ENCODE data around the gene AGBL1.
"Not testable (repeated sequence)": the region's sequence is repeated elsewhere in the genome, so short reads cannot be mapped to it uniquely, and the experiment has no call there.

Gene AGBL1

DNA sequence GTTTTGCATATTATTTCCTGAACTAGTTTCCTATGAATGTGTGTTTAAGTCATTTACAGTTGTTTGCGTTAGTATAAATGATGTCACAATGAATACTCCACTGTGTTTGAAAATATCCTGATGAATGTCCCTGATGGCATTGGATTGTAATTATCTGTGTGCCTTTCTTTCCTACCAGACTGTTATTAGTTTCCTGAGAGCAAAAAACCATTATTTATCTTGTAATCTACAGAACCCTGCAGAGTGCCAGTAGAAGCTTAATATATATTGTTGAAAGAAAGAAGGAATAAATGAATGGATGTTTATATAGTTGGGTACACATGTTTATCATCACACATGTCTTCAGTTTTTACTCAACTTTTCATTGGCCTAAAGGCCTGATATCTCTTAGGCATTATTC, 312.6 kb downstream of the AGBL1 start:
- in situ Hi-C loops (cut with HindIII; ENCODE audit: low sequenced_read_pairs), result no loop called here

DNA sequence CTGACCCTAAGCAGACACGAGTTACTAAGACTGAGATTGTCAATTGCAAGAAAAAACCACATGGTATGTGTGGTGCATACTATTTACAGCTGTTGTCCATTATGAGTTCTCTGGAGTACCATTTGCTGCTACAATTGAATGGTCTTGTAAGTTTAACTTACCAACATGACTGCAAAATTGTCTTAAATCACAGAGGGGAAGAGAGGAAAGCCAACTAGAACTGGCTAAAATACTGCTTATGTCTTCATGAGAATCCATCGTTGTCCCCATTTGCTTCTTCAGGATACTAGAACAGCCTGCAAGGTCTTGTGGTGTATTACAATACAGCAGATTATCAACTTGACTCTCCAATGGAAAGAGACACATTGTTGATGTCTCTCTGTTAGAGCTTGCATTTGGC, 313.2 kb downstream of the AGBL1 start:
- in situ Hi-C loops (cut with HindIII; ENCODE audit: low sequenced_read_pairs), result no loop called here

DNA sequence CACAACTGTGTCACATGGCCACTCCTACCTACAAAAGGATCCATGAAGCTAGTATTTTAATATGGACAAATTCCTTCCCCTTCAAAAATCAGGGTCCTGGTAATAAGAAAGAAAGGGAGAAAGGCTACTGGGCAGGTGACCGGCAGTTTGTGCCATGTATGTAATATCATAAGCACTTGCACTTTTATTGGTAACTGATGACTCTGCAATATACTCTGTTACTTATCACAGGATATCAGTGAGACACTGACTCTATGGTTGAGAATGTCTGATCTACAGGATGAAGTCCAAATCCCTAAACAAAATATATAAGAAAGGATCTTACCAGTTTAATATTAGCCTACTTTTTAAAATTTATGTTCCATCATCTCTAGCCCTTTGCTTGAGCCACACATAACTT, 315.2 kb downstream of the AGBL1 start:
- in situ Hi-C loops (cut with HindIII; ENCODE audit: low sequenced_read_pairs), result no loop called here

DNA sequence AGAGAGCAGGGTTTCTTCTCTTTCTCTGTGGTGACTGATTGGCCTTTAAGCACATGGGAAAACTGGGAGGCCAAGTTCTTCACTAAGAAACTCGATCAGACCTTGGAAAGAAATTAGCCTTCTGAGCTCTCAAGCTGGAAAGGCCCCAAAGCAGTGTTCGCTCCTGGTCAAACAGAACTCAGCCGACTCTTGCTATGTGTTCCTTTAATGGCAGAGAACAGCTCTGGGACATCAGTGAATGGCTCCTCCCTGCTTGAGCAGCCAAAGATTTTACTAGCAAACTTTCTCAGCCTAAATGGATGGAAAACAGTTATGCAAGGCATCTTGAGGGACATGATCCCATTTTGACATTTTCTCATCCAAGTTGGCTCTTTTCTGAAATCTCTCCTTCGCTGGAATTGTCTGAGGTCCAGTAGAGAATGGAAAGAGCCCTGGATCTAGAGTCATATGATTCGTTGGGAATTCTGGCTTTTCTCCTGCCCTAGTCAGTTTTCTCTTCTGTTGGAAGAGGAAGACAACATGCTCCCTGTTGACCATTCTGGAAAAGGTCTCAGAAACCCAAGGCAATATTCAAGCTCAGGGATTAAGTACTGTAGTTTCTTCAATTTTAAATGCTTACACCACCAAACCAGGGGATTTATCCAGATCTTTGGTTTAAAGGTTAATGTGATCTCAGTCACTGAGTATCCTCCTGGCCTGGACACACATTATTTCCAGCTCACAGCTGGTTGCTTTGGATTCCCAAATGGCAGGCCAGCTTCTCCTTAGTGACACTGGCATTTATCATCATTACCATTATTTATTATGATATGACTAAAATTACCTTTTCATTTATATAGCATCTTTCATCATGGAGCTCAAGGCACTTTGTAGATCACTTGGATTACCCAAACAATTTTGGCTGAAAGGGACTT, 319.6 kb downstream of the AGBL1 start:
- in situ Hi-C loops (cut with HindIII; ENCODE audit: low sequenced_read_pairs), result no loop called here

DNA sequence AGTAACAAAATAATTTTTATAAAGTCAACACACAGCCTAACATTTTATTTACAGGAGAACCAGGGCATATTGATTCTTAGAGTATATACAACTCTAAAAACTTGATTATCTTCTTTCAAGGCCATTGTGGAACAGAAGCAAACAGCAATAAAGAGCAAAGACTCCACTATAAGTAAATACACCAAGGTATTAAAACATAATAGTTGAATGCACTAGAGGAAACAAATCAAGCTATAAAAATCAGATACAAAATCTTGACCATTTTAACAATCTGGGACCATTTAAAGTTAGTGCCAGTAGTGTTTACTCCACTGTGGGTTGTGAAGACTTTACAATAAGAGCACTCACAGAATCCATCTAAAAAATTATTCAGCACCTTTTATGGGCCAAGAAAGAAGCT, 323.6 kb downstream of the AGBL1 start:
- in situ Hi-C loops (cut with HindIII; ENCODE audit: low sequenced_read_pairs), result no loop called here

DNA sequence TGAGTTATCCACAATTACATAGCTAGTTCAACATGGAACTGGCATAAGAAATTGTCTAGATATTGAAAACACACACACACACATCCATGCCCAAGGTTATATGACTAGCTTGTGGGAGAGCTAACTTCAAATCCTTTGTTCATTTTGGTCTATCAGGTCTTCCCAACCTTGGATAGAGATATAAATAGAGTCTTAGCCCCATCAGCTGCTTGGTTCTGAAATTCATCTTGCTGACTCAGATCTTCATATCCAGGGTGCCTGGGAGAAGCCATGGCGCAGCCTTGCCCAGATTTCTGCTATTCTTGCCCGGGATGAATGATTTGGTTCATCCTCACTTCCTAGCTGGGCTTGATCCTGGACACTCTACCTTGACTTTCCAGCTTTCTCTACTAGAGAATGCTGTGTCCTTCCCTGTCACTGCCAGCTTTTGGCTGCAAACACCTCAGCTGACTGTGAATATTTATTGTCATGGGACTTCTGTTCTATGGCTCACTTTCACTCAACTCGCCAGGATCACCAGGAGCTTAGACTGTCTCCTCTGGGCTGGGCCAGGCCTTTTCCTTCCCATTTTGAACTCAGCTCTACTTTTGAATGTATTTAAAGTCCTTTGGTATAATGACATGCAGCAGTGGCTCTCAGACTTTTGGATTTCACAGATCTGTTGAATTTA, 324.4 kb downstream of the AGBL1 start:
- in situ Hi-C loops (cut with HindIII; ENCODE audit: low sequenced_read_pairs), result no loop called here

DNA sequence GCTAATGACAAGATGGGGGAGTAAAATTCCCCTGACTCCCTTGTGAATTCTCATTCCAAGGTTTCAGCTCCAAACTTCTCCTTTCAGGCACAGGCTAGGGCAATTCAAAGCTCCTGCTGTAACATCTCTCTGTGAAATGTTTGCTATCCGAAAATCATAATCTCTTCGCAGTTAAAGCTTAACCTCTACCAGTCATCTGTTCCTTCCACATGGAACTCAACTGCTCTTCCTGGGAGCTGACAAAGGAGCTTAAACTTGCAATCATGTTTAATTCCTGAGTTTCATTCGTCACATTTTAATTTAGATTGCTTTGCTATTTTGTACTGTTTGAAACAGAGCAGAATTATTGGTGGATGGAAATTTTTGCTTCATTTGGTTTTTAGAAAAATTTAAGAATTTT, 328.6 kb downstream of the AGBL1 start:
- in situ Hi-C loops (cut with HindIII; ENCODE audit: low sequenced_read_pairs), result no loop called here

DNA sequence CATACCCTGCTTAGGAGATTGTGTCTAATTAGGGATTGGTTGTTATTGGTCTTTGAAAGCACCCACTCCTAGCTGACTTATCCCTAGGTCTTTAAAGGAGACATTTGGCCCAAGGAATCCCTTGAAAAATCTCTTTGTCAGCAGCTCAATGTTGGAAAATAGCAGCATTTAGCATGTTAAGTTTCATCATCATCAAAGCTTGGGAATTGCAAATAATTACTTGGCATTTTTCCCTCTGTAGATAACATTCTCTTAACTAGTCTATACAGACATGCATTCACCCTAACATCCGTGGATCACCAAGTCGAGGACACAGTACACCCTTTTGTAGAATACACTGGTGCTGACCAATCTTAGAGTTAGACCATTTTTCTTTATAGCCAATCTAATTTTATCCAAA, 332.2 kb downstream of the AGBL1 start:
- in situ Hi-C loops (cut with HindIII; ENCODE audit: low sequenced_read_pairs), result no loop called here

DNA sequence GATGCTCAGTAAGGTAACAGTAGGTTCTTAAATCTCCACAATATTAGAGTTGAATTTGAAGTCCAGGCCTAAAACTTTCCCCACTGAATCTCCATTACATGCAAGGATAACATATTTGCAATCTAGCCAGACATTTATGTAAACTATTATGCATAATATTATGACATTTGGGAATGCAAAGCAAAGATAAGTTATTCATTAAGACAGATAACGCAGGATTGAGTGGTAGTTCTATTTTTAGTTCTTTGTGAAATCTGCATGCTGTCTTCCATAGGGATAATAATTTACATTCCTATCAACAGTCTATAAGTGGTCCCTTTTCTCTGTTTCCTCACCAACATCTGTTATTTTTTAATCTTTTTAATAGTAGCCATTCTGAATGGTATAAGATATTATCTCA, 333.5 kb downstream of the AGBL1 start:
- in situ Hi-C loops (cut with HindIII; ENCODE audit: low sequenced_read_pairs), result no loop called here

DNA sequence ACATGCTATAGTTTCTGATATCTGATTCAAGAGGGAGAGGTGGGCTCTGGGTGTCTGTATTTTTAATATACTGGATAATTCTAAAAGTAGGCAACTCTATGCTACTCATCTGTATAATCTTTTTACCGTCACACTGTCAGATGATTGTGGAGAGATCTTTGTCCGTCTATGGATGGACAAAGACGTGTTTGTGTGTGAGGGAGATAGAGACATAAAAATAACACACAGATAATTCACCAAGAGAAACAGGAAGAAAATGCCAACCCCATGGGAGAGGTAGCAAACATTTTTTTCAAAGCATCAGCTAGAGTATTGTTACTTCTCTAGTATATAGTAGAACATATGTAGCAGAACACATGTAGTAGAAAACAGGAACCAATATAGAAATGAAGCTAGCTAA, 346.1 kb downstream of the AGBL1 start:
- in situ Hi-C loops (cut with HindIII; ENCODE audit: low sequenced_read_pairs), result no loop called here

DNA sequence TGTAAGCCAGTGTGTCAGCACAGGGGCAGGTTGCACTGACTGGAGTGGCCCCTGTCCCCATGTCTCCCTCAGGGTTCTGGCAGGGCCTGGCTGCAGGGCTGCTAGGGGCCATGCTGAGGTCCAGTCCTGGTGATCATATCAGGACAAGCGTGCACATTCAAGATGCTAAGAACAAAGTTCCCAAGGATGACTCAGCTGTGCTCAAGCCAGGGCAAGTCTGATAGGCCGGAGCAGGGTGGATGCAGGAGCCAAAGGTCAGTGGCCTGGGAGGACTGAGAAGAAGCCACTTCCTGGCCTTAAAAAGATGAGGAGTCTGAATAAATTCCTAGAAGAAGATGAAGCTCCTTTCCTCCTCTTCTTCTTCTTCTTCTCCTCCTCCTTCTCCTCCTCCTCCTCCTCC, 353.2 kb downstream of the AGBL1 start:
- in situ Hi-C loops (cut with HindIII; ENCODE audit: low sequenced_read_pairs), result no loop called here

DNA sequence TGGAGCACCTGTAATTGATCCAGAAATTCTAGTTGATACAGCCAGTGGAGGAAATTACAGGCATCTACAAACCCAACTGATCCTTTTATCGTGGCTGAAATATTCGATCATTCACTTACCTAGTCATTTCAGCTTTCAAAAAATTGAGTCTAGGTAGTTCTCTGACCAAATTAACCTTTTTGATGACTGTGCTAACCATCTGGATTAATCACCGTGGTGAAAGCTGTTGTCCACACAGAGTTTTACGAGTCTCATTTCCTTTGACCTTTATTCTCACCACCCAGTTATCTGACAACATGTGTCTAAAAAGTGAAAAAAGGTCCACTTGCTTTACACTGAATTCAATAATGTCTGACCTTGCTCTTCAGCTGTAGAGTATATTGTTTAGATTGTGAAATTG, 354.3 kb downstream of the AGBL1 start:
- in situ Hi-C loops (cut with HindIII; ENCODE audit: low sequenced_read_pairs), result no loop called here

DNA sequence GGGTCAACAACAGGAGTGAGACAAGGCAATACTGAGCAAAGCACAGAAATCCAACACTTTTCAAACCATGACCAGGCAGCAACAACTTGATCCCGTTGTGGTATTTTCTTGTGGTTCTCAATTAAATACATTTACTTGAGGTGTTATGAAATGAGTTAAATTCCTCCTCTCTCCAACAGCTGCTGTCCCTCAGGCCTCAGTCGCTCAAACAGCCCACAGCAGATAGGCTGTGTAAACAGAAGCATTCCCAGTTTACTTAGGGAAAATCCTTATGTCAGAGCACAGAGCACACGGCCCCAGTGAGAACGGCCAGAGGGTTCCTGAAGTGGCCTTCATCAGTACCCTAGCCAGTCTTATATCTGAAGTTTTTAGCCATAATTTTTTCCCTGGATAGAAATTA, 359.9 kb downstream of the AGBL1 start:
- in situ Hi-C loops (cut with HindIII; ENCODE audit: low sequenced_read_pairs), result no loop called here

DNA sequence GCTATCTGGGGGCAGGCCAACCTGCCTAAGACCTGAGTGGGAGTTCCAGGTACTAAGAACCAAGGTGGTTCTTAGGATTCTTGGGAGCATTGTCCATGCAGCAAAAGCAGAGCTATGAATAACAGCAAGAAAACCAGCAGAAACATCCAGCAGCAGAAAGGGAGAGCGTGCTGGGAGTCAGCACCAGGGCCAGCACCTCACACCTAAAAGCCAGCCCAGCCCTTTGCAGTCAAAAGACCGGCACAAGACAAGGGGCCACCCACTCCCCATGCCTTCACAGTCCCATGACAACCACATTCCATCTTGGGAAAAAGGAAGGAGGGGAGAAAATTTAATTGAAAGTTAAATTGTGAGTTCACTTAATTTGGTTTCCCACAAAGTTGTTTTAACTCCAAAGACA, 364.9 kb downstream of the AGBL1 start:
- in situ Hi-C loops (cut with HindIII; ENCODE audit: low sequenced_read_pairs), result no loop called here

DNA sequence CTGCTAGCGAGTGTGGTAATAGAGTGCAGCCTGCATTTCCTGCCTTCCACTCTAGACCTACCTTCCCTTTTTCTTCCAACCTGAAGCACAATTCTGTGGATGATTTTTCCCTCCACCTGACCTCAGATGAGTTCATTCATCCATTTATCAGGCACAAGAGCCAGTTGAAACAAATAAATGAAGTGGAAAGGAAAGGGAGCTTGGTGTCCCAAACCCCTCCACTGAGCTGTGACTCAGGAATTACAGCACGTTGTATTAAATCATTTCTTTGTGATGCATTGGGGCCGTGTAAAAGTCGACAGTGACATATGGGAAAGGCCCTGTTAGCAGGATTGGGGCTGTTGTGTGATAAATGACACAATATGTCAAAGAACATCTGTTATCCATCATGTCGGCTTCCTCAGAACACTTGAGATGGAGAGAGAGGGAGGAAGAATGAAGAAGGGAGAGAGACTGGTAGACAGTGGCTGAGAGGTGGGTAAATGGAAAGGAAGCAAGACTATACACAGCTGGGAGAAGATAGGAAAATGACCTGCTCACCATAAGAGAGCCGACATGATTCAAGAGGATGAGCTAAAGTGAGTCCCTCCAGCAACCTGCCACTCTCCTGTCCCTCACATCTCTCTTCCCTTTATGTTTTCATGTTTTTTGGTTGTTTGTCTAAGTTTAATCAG, 366.0 kb downstream of the AGBL1 start:
- in situ Hi-C loops (cut with HindIII; ENCODE audit: low sequenced_read_pairs), result no loop called here

DNA sequence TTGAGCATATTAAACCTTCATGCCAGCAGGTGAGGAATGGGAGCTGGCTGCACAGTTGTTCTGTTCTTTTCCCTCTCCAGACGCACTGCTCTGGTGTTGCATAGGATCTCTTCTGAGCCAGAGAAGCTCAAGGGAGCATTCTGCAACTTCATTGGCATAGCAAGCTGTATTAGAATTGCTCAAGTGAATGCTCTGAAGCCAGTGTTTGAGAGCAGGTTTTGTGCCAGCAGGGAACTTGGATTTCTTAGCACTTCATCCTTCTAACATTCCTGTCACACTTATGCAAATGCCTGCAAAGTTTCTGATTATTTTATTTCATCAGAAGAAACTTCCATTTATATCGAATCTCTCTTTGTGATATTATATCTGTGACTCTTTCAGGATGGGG, 366.6 kb downstream of the AGBL1 start:
- in situ Hi-C loops (cut with HindIII; ENCODE audit: low sequenced_read_pairs), result no loop called here

DNA sequence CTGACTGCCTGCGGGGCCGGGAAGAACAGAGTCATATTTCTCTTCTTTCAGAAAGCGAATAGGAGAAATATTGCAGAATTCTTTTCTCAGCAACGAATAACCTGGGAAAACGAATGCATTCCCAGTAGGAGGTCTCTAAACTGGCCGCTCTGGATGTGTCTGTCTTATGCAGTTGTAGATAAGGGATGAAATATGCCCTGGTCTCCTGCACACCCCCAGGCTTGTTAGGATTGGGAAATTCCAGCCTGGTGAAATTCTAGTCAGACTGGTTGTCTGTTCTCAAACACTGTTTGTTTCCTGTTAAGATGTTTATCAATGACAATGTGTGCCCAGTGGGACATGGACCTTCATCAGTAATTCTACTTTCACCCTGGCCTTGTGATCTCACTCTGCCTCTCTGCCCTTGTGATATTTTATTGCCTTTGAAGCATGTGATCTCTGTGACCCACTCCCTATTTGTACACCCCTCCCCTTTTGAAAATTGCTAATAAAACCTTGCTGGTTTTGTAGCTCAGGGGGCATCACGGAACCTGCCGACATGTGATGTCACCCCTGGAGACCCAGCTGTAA, 385.9 kb downstream of the AGBL1 start:
- in situ Hi-C loops (cut with HindIII; ENCODE audit: low sequenced_read_pairs), result not testable (repeated sequence)

DNA sequence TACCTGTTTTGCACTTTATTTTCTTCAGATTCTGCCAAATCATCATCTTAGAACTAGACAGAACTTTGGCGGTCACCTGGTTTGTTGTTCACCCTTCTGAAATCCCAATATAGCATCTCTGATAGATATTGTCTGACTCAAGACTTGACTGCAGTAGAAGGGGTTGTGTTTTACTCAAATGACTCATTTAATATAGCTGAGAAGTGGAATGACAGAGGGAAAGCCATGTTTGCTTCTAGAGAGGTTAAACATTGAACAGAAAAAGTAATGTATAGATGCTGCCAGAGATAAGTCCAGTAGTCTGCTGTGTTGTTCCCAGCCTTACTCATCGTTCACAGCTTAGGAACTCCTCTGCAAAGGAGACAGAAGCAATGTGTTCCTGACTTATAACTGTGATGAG, 402.0 kb downstream of the AGBL1 start:
- in situ Hi-C loops (cut with HindIII; ENCODE audit: low sequenced_read_pairs), result no loop called here

DNA sequence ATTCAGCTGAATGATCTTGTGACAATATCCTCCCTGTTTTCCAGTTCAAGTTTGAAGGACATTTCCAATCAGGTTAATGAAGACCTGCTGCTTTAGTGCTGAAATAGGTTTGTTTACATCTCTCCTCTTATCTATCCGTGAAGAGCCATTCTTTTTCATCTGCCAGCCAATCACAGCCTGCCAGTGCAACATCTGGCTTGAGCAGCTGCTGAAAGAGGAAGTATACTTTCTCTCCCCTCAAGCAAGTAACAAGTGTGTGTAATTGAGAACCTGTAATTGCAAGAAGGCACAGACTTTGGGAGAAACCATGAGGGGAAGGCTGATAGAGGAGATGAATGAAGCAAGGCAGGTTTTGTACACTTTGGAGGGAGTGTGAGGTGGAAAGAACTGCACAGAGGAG, 404.3 kb downstream of the AGBL1 start:
- in situ Hi-C loops (cut with HindIII; ENCODE audit: low sequenced_read_pairs), result no loop called here

DNA sequence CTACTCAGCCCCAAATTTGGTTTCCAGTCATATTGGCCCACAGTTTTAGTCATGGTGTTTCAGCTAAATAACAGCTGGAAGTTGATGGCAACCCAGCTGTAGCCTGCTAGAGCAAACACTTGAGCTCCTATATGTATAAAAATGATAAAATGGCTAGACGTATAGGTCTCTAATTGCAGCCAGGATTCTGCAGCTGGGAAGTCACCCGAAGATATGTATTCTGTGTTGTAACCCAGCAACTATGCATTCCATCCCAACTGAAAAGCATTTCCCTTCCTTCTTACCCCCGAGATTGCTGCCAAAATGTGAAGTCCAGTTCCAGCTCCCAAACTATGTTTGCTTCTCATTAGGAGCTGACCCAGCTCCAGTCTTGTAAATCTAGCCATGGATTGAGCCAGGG, 408.4 kb downstream of the AGBL1 start:
- in situ Hi-C loops (cut with HindIII; ENCODE audit: low sequenced_read_pairs), result no loop called here

DNA sequence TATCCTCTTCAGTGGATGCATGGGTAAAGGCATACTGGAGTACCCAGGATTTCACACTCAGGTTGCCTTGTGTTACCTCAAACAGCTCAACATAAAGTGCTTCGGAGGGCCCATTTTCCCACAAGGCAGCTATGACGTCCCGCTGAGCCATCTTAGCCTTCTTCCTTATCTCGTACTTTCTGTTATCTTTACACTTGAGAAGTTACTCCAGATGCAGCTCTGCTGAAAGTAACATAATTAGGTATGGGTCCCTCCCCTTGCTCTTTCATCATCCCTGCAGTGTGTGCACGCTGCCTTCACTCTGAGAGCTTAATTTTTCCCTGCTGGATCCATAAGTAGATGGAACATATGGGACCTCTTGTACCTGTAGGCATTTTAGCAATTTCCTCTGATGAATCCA, 410.3 kb downstream of the AGBL1 start:
- in situ Hi-C loops (cut with HindIII; ENCODE audit: low sequenced_read_pairs), result no loop called here

DNA sequence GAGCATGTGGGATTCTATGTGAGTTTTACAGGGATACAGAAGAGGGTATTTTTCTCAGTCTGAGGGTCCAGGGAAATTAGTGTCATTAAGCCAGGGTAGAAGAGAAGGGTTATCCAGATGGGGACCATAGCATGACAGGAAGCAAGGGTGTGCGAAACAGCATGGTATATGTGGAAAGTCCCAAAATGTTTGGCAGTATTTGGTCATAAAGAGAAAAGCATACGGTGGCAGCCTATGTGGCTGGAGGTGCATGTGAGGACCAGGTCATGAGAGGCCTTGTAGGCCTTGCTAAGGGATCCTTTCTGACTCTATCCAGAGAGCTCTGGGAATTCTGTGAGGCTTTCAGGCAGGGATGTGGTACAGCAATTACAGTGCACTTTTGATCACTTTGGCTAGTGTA, 411.4 kb downstream of the AGBL1 start:
- in situ Hi-C loops (cut with HindIII; ENCODE audit: low sequenced_read_pairs), result no loop called here

Measured in DLD1 (cell line).